CD4-positive, CD25-positive, alpha-beta regulatory T cell (primary cell): ENCODE measurements around the gene SNRPD3. TPM values are rescaled to one million over a fixed set of nuclear protein-coding genes. Genes with fewer than 3 reads are reported as not detected.

Source experiments
- ATAC-seq, 2 donors: fragments of 150-1000 bp; cut with Tn5 transposase; one replicate each; pipeline ENCODE4 v1.10.0; 2021; ENCODE audit warnings: low read depth in 2 of 2, moderate number of reproducible peaks in 2 of 2, moderate library complexity in 1 of 2
- DNase-seq, 3 donors: peaks; one replicate each; pipeline versions ENCODE4 v3.0.0 to v3.0.0-alpha.2; 2012 to 2022; ENCODE audit warnings: mixed read lengths in 1 of 3
- H3K27ac ChIP-seq: one replicate; pipeline ENCODE4 v1.7.0; 2013; ENCODE audit warnings: mild to moderate bottlenecking, low read length; ENCODE audit not compliant: insufficient read depth, poor library complexity, severe bottlenecking
- H3K27me3 ChIP-seq: one replicate; pipeline ENCODE4 v1.7.0; 2013; ENCODE audit warnings: low read length; ENCODE audit not compliant: control insufficient read depth, insufficient read depth
- H3K36me3 ChIP-seq: one replicate; pipeline ENCODE4 v1.7.0; 2013; ENCODE audit warnings: mild to moderate bottlenecking, low read length, moderate library complexity; ENCODE audit not compliant: control insufficient read depth, insufficient read depth
- H3K4me1 ChIP-seq: 2 replicates; pipeline ENCODE4 v1.7.0; 2013; ENCODE audit warnings: mild to moderate bottlenecking, low read length; ENCODE audit not compliant: insufficient read depth, control insufficient read depth, poor library complexity, severe bottlenecking
- H3K4me3 ChIP-seq: one replicate; pipeline ENCODE4 v1.7.0; 2013; ENCODE audit warnings: low read depth, mild to moderate bottlenecking, low read length, moderate library complexity
- H3K9me3 ChIP-seq, 2 experiments: 1 replicate in 1 of 2; 2 replicates in 1 of 2; pipeline ENCODE4 v1.7.0; 2013; ENCODE audit warnings: low read length in 2 of 2, mild to moderate bottlenecking in 1 of 2, moderate library complexity in 1 of 2; ENCODE audit not compliant: control insufficient read depth in 2 of 2
- H3K27ac Mint-ChIP-seq, 3 donors: one replicate each; pipeline ENCODE4 v1.8.0; 2020 to 2022; ENCODE audit warnings: mild to moderate bottlenecking in 3 of 3, mixed read lengths in 3 of 3, moderate library complexity in 2 of 3
- H3K27me3 Mint-ChIP-seq: one replicate; pipeline ENCODE4 v1.8.0; 2022; ENCODE audit warnings: mild to moderate bottlenecking, mixed read lengths
- H3K36me3 Mint-ChIP-seq: one replicate; pipeline ENCODE4 v1.8.0; 2020; ENCODE audit warnings: mixed read lengths
- H3K4me1 Mint-ChIP-seq, 4 donors: one replicate each; pipeline ENCODE4 v1.8.0; 2020 to 2022; ENCODE audit warnings: mixed read lengths in 4 of 4, mild to moderate bottlenecking in 1 of 4
- H3K4me3 Mint-ChIP-seq, 4 donors: one replicate each; pipeline ENCODE4 v1.8.0; 2020 to 2022; ENCODE audit warnings: mild to moderate bottlenecking in 4 of 4, mixed read lengths in 4 of 4, moderate library complexity in 3 of 4
- H3K9me3 Mint-ChIP-seq, 7 donors: one replicate each; pipeline ENCODE4 v1.8.0; 2020 to 2022; ENCODE audit warnings: mixed read lengths in 7 of 7, mild to moderate bottlenecking in 3 of 7, moderate library complexity in 2 of 7
- polyA plus RNA-seq, 4 donors: library from polyadenylated mRNA; unstranded; fragments of 300-500 nt; fragmentation: Illumina TruSeq; gene quantifications; one replicate each; pipeline ENCODE4 v1.2.3, GENCODE V29; 2021
- total RNA-seq: library from RNA; stranded (reverse); gene quantifications from one replicate; pipeline ENCODE4 v1.2.3, GENCODE V29; 2022

SNRPD3 gene
- 41.0 TPM for total RNA-seq
- 100 to 1,000 TPM in 1 of 4 donors, 10 to 100 TPM in 3; 77.9 to 101 (median 91.5) TPM for polyA plus RNA-seq

DNA sequence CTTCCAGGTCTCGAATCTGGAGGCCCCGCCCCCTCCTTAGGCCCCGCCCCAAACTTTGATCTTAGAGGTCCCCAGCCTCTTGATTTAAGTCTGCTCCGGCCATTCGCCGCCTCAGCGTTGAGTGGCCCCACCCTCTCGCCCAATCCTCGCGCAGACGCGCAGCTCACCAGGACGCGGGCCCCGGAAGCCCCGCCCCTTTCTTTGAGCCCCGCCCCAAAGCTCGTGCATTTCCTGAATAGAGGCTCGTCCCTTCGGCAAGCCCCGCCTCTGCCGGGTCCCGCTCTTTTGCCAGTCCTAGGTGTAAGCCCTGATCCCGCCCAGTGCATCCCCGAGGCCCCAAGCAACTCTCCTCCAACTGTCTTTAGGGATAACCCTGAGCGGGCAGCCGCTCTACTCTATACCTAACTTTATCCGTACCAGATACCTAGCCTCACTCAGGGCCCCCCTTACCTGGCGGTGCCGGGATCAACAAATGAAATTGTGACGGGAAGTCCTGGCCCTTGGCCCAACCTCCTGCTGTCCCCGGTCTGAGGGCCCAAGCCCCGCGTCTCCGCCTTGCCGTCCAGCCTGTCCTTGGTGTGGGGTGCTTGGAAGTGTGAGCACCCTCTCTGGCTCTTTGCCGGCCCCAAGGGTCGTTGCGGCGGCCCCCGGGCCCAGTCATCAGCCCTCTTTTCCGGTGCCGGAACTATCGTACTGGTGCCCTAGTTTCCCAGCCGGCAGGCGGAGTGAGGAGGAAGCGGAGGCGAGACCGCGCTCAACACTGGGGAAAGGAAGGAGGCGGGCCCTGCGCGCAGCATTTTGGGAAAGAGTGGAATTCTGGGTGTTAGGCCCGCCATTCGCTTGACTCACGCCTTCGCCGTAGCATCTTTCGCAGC lies at the start of gene SNRPD3:
TSS of gene SNRPD3 (plus strand) at position 835 of the 875 bp plus-strand sequence. CDS start 1,676 bp downstream, outside the sequence.
- H3K4me3 ChIP-seq: peak within 1 kb of the TSS; percentile 98
- peaks cover 41% of the 10 kb centered on the region for H3K4me1 ChIP-seq
- Mint-ChIP-seq H3K36me3 (peaks cover 31% of the 10 kb centered on the region), H3K4me3 (peak within 1 kb of the TSS; percentile 96 to 99 (median 97)), H3K27ac (peak within 1 kb of the TSS; percentile 97 to 99 (median 98)), H3K27me3 (no peaks in the 10 kb centered on the region), H3K9me3 (no peaks in the 10 kb centered on the region), H3K4me1 (peaks cover 4 to 80% (median 49%) of the 10 kb centered on the region in 4 donors)
- H3K36me3 ChIP-seq: peaks cover 26% of the 10 kb centered on the region
- ATAC-seq (peak; percentile 86), DNase-seq (peak; percentile 97 to 100 (median 99))
- H3K27ac ChIP-seq: peak within 1 kb of the TSS; percentile 93
- no peaks in the 10 kb centered on the region for H3K27me3 ChIP-seq
- H3K9me3 ChIP-seq: no peaks in the 10 kb centered on the region

DNA sequence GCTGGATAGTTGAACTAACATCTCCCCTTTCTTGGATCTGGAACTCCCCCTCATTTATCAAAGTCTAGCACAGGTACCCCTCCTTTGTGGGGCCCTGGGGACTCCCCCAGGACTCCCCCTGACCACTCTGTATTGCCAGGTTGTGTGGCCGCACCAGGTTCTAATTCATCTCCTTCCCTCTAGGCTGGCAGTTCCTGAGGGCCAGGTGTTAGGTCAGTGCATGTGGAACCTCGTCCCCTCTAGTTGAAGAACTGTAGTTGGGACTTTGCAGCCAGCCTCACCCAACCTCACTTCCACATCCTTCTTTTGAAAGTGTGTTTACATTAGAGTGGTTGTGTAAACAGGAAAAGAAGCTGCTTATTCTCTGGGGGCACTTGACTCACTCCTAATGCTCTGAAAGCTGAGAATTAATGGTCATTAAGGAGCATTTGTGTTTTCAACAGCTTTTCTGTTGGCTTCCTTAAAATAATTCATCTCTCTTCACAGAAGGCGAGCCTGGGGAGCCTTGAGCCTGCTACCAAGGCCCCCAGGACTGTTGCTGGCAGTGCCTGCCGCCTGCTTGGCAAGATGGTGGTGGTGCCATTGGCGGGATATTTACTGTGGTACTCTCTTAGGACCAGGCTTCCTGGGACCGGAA lies 48.9 kb upstream of the SNRPD3 start:
- Histone ChIP-seq H3K4me1 (no peaks in the 10 kb centered on the region), H3K4me3 (no peak overlapping the region), H3K9me3 (no peaks in the 10 kb centered on the region), H3K36me3 (no peaks in the 10 kb centered on the region), H3K27me3 (no peaks in the 10 kb centered on the region), H3K27ac (no peak overlapping the region)
- Mint-ChIP-seq H3K4me1 (peaks cover 0 to 5% (median 0%) of the 10 kb centered on the region in 4 donors), H3K27ac (peak overlapping the region in 1 of 3 donors; percentile 9), H3K9me3 (no peaks in the 10 kb centered on the region), H3K36me3 (no peaks in the 10 kb centered on the region), H3K4me3 (no peak overlapping the region), H3K27me3 (peaks cover 7% of the 10 kb centered on the region)
- ATAC-seq (no peak), DNase-seq (no peak)

DNA sequence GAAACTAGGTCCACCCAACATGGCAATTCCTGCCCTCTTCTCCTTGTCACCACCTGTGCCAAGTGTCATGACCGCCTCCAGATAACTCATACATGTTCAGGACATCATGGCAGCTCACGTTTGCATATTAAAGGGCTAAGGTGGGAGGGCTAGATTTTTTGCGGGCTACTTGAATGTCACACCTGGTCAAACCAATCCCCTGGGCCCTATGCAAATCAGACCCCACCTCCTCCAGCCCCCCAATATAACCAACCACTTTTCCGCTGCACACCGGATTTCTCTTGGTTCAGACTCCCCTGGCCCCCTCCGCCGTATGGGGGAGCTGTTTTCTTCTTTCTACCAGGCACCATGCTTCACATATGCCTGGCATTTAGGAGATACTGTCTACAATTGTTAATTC lies 48.1 kb upstream of the SNRPD3 start:
- Mint-ChIP-seq H3K4me3 (no peak overlapping the region), H3K36me3 (no peaks in the 10 kb centered on the region), H3K27me3 (peaks cover 7% of the 10 kb centered on the region), H3K4me1 (peaks cover 0 to 5% (median 0%) of the 10 kb centered on the region in 4 donors), H3K27ac (no peak overlapping the region), H3K9me3 (no peaks in the 10 kb centered on the region)
- H3K9me3 ChIP-seq: no peaks in the 10 kb centered on the region
- no peaks in the 10 kb centered on the region for H3K36me3 ChIP-seq
- no peaks in the 10 kb centered on the region for H3K27me3 ChIP-seq
- DNase-seq: no peak
- no peaks in the 10 kb centered on the region for H3K4me1 ChIP-seq
- H3K27ac ChIP-seq: no peak overlapping the region
- ATAC-seq: no peak
- H3K4me3 ChIP-seq: no peak overlapping the region

DNA sequence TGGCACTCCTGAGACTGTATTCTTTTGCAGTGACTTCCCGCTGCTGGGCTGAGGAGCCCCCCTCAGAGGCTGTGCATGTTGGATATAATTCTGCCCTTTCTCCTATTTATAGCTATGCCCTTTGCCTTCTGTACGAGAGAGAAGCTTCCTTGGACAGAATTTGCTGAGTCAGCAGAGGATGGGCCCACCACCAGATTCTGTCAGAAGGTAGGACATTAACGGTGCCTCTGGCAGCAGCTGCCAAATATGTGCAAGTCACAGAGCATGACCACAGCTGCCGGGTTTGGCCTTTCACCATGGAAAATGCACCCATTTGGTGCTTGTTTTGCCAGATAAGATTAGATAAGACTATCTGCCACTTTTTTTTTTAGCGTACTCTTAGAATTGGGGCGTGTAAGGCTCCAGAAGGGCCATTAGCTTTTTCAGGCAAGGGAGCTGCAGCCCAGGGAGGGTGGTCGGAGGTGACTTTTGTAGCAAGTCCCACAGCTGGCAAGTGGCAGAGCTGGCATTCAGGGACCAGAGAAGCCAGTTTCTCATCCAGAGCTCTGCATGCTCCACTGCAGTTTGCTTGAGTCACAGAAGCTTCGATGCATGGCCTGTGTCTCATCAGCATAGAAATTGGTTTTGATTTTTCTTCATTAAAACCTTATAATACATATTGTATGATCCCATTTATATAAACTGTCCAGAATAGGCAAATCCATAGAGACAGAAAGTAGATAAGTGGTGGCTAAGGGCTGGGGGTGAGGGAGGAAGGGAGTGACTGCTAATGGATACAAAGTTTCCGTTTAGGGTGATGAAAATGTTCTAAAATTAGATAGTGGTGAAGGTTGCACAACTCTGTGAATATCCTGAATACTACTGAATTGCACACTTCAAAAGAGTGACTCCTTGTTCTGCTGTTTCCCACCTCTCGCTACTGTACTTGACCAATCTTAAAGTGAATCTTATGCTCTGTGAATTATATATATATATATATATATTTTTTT lies 44.9 kb upstream of the SNRPD3 start:
- H3K27ac Mint-ChIP-seq: no peak overlapping the region
- Histone ChIP-seq H3K4me1 (no peaks in the 10 kb centered on the region), H3K9me3 (no peaks in the 10 kb centered on the region), H3K4me3 (no peak overlapping the region), H3K27ac (no peak overlapping the region), H3K36me3 (no peaks in the 10 kb centered on the region), H3K27me3 (no peaks in the 10 kb centered on the region)
- DNase-seq: no peak
- H3K4me3 Mint-ChIP-seq: no peak overlapping the region
- ATAC-seq: no peak
- no peaks in the 10 kb centered on the region for H3K36me3 Mint-ChIP-seq
- H3K9me3 Mint-ChIP-seq: no peaks in the 10 kb centered on the region
- H3K4me1 Mint-ChIP-seq: peaks cover 0 to 3% (median 0%) of the 10 kb centered on the region in 4 donors
- H3K27me3 Mint-ChIP-seq: no peaks in the 10 kb centered on the region

DNA sequence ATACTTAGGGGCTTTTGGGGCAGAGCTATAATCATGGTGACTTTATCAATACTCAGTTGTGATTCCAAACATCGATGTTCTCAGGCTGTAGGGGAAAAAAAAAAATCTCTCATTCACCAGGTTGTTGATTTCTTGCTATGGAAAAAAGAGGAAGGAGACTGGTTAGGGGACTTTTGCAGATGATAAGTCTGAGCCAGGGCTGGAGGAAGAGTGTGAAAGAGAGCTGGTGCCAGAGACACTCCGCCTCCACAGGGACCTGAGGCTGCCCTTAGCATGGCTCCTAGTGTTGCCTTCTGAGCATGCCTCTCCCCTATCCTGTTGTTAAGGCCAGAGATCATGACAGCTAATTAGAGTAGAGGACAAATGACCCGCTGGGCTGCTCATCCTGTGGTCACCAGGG lies 43.8 kb upstream of the SNRPD3 start:
- no peaks in the 10 kb centered on the region for H3K27me3 ChIP-seq
- no peak overlapping the region for H3K27ac Mint-ChIP-seq
- no peaks in the 10 kb centered on the region for H3K4me1 ChIP-seq
- no peaks in the 10 kb centered on the region for H3K36me3 ChIP-seq
- H3K27ac ChIP-seq: no peak overlapping the region
- no peaks in the 10 kb centered on the region for H3K9me3 Mint-ChIP-seq
- DNase-seq (no peak), ATAC-seq (no peak)
- no peak overlapping the region for H3K4me3 ChIP-seq
- H3K4me1 Mint-ChIP-seq: peaks cover 0 to 3% (median 0%) of the 10 kb centered on the region in 4 donors
- no peaks in the 10 kb centered on the region for H3K36me3 Mint-ChIP-seq
- no peaks in the 10 kb centered on the region for H3K27me3 Mint-ChIP-seq
- H3K9me3 ChIP-seq: no peaks in the 10 kb centered on the region
- H3K4me3 Mint-ChIP-seq: no peak overlapping the region

DNA sequence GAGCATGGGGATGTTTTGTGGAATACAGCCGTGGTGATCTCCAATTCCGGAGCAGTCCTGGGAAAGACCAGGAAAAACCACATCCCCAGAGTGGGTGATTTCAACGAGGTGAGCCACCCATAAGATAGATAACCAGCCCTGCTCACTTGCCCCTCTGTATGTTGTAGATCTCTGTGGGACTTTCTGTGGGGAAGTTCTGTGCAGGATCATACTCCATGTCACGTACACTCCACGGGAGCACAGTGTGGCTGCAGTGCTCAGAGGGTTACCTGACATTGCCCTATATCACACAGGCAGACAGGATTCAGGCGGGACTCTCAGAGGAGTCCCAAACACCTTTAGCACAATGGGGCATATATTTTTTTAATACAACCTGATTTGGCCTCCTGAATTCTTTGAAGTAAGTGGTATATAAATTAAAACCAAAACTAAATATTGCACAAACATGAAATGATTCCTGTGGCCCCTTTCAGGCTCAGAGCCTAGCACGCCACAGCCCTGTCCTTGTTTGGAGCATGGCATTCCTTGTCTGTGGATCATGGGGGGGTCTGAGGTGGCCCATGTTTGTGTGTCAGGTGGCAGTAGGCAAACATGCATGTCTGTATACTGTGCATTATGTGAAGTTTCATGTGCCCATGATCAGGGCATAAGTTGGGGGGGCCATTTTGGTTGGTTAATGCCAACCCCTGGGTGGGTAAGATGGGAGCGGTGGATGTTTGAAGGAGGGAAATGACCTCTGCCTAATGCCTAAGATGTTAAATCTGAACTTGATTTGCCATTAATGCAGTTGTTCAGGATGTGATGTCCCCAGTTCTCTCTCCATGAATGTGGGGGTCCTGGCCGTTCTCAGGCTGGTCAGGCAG lies 42.2 kb upstream of the SNRPD3 start:
- Mint-ChIP-seq H3K9me3 (no peaks in the 10 kb centered on the region), H3K27me3 (no peaks in the 10 kb centered on the region), H3K4me1 (peaks cover 0 to 3% (median 0%) of the 10 kb centered on the region in 4 donors), H3K4me3 (no peak overlapping the region), H3K27ac (no peak overlapping the region), H3K36me3 (no peaks in the 10 kb centered on the region)
- ATAC-seq (no peak), DNase-seq (no peak)
- H3K36me3 ChIP-seq: no peaks in the 10 kb centered on the region
- H3K9me3 ChIP-seq: no peaks in the 10 kb centered on the region
- H3K4me1 ChIP-seq: no peaks in the 10 kb centered on the region
- H3K4me3 ChIP-seq: no peak overlapping the region
- H3K27ac ChIP-seq: no peak overlapping the region
- H3K27me3 ChIP-seq: no peaks in the 10 kb centered on the region
